ENCODE measurements around the gene PHACTR1. TPM values are rescaled to one million over a fixed set of nuclear protein-coding genes. Genes with fewer than 3 reads are reported as not detected.

Gene PHACTR1
- total RNA-seq, 8 experiments from 2014 or later: 2.7 to 24.5 (median 16.4) TPM

DNA sequence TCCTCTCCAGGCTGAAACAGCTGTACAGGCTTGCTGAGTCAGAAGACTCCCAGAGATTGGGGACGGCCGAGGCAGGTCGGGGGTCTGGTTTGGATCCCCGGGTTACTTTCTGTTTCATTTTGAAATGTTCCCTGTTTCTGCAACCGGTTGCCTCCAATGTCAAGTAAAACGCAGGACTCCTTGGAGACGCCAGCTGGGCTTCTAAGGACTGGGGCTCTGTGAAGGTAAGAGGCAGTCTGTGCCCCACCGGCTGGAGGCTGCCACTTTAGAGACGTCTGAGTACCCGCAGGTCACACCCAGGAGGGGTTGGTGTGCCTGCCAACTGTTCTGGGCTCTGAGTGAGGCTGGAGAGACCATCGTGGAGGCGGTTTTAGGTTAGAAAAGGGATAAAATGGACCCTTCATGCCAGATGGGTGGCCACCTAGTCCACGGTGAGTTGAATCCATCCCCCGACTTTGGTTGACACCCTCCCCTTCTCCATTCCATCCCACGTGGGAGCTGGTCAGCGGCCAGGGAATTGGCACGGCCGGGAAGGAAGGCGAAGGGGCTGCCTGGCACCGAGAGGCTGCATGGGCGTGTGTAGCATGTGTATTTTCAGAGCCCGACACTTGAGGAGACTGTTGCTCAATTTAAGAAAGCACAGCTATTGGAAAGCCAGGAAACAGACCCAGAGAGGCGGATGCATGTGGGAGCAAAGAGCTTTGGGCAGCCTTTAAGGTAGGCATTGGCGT is 240.9 kb downstream of the PHACTR1 start:
- 0 to 100% (median 17%) methylated on average over 1 to 8 of the region's 24 CpGs; no CpG with 5 or more reads in 1 of the 10 experiments for WGBS, 10 experiments
- H3K4me1 ChIP-seq (replicated peaks in 1 of 2): peaks cover 8 to 18% of the 10 kb centered on the region in 2 donors
- H3K4me3 ChIP-seq: peak overlapping the region in 3 of 5 donors; percentile 23 to 36 (median 23)
- peak; percentile 60 to 87 (median 66) for ATAC-seq (replicated peaks in 6 of 8)
- H3K27ac ChIP-seq: no peak overlapping the region
- in situ Hi-C loops (cut with MboI; ENCODE audit: low pct_unique_long_range_greater_than_20kb in 2 of 9, low sequenced_read_pairs in 9 of 9, unreplicated experiment in 9 of 9): no loop called here

DNA sequence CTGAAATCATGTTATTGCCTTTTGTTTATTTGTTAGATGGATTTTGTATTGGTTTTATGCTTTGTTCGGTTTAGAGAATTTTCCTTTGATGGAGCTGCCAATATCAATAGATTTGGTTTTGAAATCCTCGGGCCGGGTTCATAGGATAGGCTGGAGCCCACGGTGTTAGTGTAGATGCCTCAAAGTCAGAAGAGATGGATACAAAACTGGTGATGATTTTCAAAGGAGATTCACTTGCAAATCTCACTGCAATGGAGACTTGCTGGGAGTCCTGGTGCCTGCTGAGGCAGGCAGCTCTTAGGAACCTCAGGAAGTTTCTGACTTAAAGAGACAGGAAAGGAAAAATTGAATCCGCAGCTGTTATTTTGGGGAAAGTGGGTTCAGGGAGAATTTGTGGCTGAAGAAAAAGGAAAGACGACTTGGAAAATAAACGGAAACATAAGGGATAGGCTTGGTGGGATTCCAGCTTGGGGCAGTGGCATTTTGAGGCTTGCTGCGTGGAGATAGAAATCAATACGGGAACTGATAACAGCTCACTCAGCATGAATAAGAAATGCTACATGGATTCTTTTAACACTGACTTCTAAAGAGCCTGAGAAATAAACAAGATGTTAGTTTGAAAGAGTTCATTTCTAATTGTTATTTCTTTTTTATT is 241.6 kb downstream of the PHACTR1 start:
- ATAC-seq (replicated peaks in 6 of 8): peak in 5 of 8 experiments; percentile 3 to 21 (median 8)

DNA sequence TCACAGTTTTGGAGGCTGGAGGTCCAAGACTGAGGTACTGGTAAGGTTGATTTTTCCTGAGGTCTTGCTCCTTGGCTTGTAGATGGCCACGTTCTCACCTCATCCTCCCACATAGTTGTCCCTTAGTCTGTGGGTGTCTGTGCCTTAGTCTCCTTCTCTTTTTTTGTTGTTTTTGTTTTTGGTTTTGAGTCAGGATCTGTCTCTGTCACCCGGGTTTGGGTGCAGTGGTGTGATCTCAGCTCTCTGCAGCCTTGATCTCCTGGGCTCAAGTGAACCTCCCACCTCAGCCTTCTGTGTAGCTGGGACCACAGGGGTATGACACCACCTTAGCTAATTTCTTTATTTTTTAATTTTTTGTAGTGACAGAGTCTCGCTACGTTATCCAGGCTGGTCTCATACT is 245.2 kb downstream of the PHACTR1 start:
- in situ Hi-C loops (cut with MboI; ENCODE audit: low pct_unique_long_range_greater_than_20kb in 2 of 9, low sequenced_read_pairs in 9 of 9, unreplicated experiment in 9 of 9): no loop called here
- no peak overlapping the region for H3K4me3 ChIP-seq
- ATAC-seq (replicated peaks in 6 of 8): no peak
- no peak overlapping the region for H3K27ac ChIP-seq
- peaks cover 8 to 14% of the 10 kb centered on the region in 2 donors for H3K4me1 ChIP-seq (replicated peaks in 1 of 2)
- WGBS, 10 experiments: 0 to 100% (median 80%) methylated on average over 1 to 4 of the region's 4 CpGs; no CpG with 5 or more reads in 1 of the 10 experiments

More for the DNA sequence above, 241.6 kb downstream of the PHACTR1 start:
- Histone ChIP-seq H3K4me3 (peak overlapping the region in 2 of 5 donors; percentile 23 to 36), H3K4me1 (replicated peaks in 1 of 2) (peaks cover 8 to 17% of the 10 kb centered on the region in 2 donors), H3K27ac (no peak overlapping the region)
- WGBS, 10 experiments: 0 to 35% (median 18%) methylated on average over 2 to 9 of the region's 9 CpGs
- in situ Hi-C loops (cut with MboI; ENCODE audit: low pct_unique_long_range_greater_than_20kb in 2 of 9, low sequenced_read_pairs in 9 of 9, unreplicated experiment in 9 of 9): no loop called here

DNA sequence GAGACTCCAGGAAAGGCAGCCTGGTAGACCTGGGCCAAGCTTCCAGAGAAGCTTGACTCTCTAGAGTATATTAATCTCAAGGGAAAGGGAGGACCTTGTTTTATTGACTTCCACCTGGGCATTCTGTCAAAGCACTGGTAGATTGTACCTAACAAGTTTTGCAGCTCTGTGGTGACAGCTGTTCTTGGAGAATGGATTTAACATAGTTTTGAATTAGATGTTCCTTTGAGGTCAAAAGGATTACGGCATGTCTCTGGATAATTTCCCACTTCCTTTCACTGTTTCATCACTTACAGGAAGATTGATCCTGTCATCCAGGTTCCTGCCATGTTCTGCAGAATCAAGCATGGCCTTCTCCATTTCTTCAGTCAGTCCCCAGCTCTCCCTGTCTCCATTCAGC is 246.0 kb downstream of the PHACTR1 start:
- ATAC-seq (replicated peaks in 6 of 8): peak in 1 of 8 experiments; percentile 20
- peaks cover 8 to 9% of the 10 kb centered on the region in 2 donors for H3K4me1 ChIP-seq (replicated peaks in 1 of 2)
- no peak overlapping the region for H3K27ac ChIP-seq
- 13 to 100% (median 100%) methylated on average over 1 of the region's 1 CpG; no CpG with 5 or more reads in 1 of the 10 experiments for WGBS, 10 experiments
- in situ Hi-C loops (cut with MboI; ENCODE audit: low pct_unique_long_range_greater_than_20kb in 2 of 9, low sequenced_read_pairs in 9 of 9, unreplicated experiment in 9 of 9): no loop called here
- H3K4me3 ChIP-seq: no peak overlapping the region

DNA sequence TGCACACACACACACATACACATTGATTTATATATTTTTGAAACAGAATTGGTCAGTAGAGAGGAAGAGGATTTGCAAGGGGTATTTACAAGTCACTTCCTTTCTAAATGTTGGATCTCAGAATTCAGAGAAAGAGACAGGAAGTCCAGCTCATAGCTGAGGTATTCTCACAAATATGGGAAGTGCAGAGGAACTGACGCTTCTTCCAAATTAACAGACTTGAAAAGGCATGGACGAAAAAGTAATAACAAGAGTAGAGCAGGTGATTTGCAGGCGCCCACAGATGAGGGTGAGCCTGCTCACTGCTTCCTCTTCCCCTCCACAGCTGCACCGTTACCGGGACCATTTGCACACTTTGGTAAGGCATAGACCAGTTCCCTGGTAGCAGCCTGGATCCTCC is 246.4 kb downstream of the PHACTR1 start:
- in situ Hi-C loops (cut with MboI; ENCODE audit: low pct_unique_long_range_greater_than_20kb in 2 of 9, low sequenced_read_pairs in 9 of 9, unreplicated experiment in 9 of 9): no loop called here
- no peak for ATAC-seq (replicated peaks in 6 of 8)

DNA sequence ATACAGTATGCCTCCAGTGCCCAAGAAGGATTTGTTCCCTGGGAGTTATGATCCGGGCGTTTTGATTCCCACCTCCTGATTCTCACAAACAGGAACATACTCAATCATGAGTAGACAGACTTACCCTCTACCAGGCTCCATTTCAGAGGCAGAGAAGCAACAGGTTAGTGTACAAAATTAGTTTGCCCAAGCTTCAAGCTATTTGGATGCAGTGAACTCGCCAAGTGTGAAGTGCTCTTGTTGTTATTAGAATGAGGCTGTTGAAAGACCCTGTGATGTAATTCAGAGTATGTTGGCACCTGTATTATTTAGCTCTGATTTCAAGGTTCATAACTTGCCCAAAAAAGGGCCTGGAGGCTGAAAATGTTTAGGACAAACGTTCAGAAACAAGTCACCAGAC is 247.0 kb downstream of the PHACTR1 start:
- Histone ChIP-seq H3K4me1 (replicated peaks in 1 of 2) (peaks cover 3 to 5% of the 10 kb centered on the region in 2 donors), H3K4me3 (no peak overlapping the region), H3K27ac (no peak overlapping the region)
- in situ Hi-C loops (cut with MboI; ENCODE audit: low pct_unique_long_range_greater_than_20kb in 2 of 9, low sequenced_read_pairs in 9 of 9, unreplicated experiment in 9 of 9): no loop called here
- ATAC-seq (replicated peaks in 6 of 8): no peak
- 0 to 100% (median 53%) methylated on average over 1 to 4 of the region's 4 CpGs for WGBS, 10 experiments

More for the DNA sequence above, 246.4 kb downstream of the PHACTR1 start:
- 44 to 94% (median 83%) methylated on average over 3 to 5 of the region's 5 CpGs; no CpG with 5 or more reads in 2 of the 10 experiments for WGBS, 10 experiments
- Histone ChIP-seq H3K27ac (no peak overlapping the region), H3K4me3 (no peak overlapping the region), H3K4me1 (replicated peaks in 1 of 2) (peaks cover 5 to 7% of the 10 kb centered on the region in 2 donors)

DNA sequence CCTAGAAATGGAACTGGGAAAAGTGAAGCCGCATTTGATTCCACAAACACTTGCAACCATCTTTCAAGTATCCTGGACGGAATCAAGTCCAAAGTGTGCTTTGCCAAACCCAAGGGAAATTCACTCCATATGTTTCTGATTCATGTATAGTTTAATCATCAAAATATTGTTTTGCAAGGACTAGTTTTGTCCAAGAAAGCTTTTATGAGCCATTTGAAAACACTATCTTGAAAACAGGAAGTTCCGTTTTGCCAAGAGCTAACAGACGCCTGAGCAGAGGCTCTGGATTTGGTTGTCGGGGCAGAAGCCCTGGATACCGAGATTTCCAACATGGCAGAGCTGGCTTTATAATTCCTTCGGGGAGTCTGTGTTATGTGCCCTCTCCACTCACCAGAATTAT is 251.1 kb downstream of the PHACTR1 start:
- peak in 1 of 8 experiments; percentile 19 for ATAC-seq (replicated peaks in 6 of 8)
- in situ Hi-C loops (cut with MboI; ENCODE audit: low pct_unique_long_range_greater_than_20kb in 2 of 9, low sequenced_read_pairs in 9 of 9, unreplicated experiment in 9 of 9): no loop called here
- H3K4me3 ChIP-seq: no peak overlapping the region
- peaks cover 2 to 5% of the 10 kb centered on the region in 2 donors for H3K4me1 ChIP-seq (replicated peaks in 1 of 2)
- no peak overlapping the region for H3K27ac ChIP-seq
- 12 to 100% (median 89%) methylated on average over 1 to 7 of the region's 7 CpGs; no CpG with 5 or more reads in 1 of the 10 experiments for WGBS, 10 experiments

GRCh38 chr6:12968290-12968689 is 251.7 kb downstream of the PHACTR1 start:
- peaks cover 2 to 5% of the 10 kb centered on the region in 2 donors for H3K4me1 ChIP-seq (replicated peaks in 1 of 2)
- WGBS, 10 experiments: 0 to 67% (median 41%) methylated on average over 1 to 4 of the region's 4 CpGs
- peak in 1 of 8 experiments; percentile 24 for ATAC-seq (replicated peaks in 6 of 8)
- H3K4me3 ChIP-seq: no peak overlapping the region
- in situ Hi-C loops (cut with MboI; ENCODE audit: low pct_unique_long_range_greater_than_20kb in 2 of 9, low sequenced_read_pairs in 9 of 9, unreplicated experiment in 9 of 9): no loop called here
- no peak overlapping the region for H3K27ac ChIP-seq

GRCh38 chr6:12968839-12969558 is 252.4 kb downstream of the PHACTR1 start:
- 80 to 100% (median 88%) methylated on average over 1 to 5 of the region's 5 CpGs; no CpG with 5 or more reads in 1 of the 10 experiments for WGBS, 10 experiments
- Histone ChIP-seq H3K27ac (no peak overlapping the region), H3K4me1 (replicated peaks in 1 of 2) (peaks cover 2 to 5% of the 10 kb centered on the region in 2 donors), H3K4me3 (no peak overlapping the region)
- in situ Hi-C loops (cut with MboI; ENCODE audit: low pct_unique_long_range_greater_than_20kb in 2 of 9, low sequenced_read_pairs in 9 of 9, unreplicated experiment in 9 of 9): no loop called here
- ATAC-seq (replicated peaks in 6 of 8): no peak

DNA sequence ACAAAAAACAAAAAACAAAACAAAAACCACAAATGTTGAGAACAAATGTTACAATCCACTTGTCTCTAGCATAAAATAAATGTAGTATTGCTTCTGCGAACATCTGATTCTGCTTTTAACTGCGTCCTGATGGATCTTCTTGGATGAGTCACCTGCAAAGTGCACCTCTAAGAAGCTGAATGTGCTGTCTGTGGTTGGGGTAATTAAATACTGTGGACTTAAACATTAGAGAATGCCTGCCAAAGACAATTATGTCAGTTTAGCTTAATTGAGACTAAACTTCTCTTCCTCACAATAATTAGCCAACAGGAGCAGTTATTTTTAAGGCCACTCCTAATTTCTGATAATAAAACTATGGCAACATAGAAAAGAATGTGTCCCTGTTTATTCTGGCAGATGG is 253.4 kb downstream of the PHACTR1 start:
- ATAC-seq (replicated peaks in 6 of 8): no peak
- H3K4me1 ChIP-seq (replicated peaks in 1 of 2): peaks cover 2 to 5% of the 10 kb centered on the region in 2 donors
- no peak overlapping the region for H3K4me3 ChIP-seq
- in situ Hi-C loops (cut with MboI; ENCODE audit: low pct_unique_long_range_greater_than_20kb in 2 of 9, low sequenced_read_pairs in 9 of 9, unreplicated experiment in 9 of 9): no loop called here
- no peak overlapping the region for H3K27ac ChIP-seq
- 84 to 100% (median 100%) methylated on average over 2 of the region's 2 CpGs; no CpG with 5 or more reads in 7 of the 10 experiments for WGBS, 10 experiments

GRCh38 chr6:12973386-12973785 is 256.8 kb downstream of the PHACTR1 start:
- Histone ChIP-seq H3K4me3 (no peak overlapping the region), H3K27ac (no peak overlapping the region)
- in situ Hi-C loops (cut with MboI; ENCODE audit: low pct_unique_long_range_greater_than_20kb in 2 of 9, low sequenced_read_pairs in 9 of 9, unreplicated experiment in 9 of 9): no loop called here

DNA sequence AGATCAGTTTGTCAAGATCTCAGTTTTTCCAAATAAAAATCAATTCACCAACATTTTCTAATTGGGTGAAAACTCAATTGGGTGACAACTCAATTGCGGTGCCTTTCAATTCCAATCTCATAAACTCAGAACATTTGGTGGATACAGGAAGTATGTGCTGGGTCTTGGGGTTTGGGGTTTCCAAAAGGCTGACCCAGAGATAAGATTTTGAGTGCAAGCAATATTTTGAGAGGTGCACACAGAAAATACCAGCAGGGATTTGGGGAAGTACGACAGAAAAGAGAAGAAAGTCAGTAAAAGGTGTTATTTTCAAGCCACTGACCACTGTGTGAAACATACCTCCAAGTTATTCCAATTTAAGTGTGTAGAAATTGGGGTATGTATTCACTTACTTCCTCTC is 258.0 kb downstream of the PHACTR1 start:
- no peaks in the 10 kb centered on the region for H3K4me1 ChIP-seq (replicated peaks in 1 of 2)
- H3K4me3 ChIP-seq: no peak overlapping the region
- in situ Hi-C loops (cut with MboI; ENCODE audit: low pct_unique_long_range_greater_than_20kb in 2 of 9, low sequenced_read_pairs in 9 of 9, unreplicated experiment in 9 of 9): no loop called here
- no peak for ATAC-seq (replicated peaks in 6 of 8)
- no peak overlapping the region for H3K27ac ChIP-seq
- WGBS, 10 experiments: 68 to 100% (median 96%) methylated on average over 1 to 2 of the region's 2 CpGs; no CpG with 5 or more reads in 2 of the 10 experiments

More at GRCh38 chr6:12973386-12973785, 256.8 kb downstream of the PHACTR1 start:
- WGBS, 10 experiments: 22 to 100% (median 67%) methylated on average over 1 to 4 of the region's 4 CpGs
- no peak for ATAC-seq (replicated peaks in 6 of 8)
- H3K4me1 ChIP-seq (replicated peaks in 1 of 2): peaks cover under 1 to 2% of the 10 kb centered on the region in 2 donors

GRCh38 chr6:12976366-12976765 is 259.8 kb downstream of the PHACTR1 start:
- no peak overlapping the region for H3K4me3 ChIP-seq
- in situ Hi-C loops (cut with MboI; ENCODE audit: low pct_unique_long_range_greater_than_20kb in 2 of 9, low sequenced_read_pairs in 9 of 9, unreplicated experiment in 9 of 9): no loop called here
- ATAC-seq (replicated peaks in 6 of 8): no peak
- no peaks in the 10 kb centered on the region for H3K4me1 ChIP-seq (replicated peaks in 1 of 2)
- WGBS, 10 experiments: 59 to 100% (median 90%) methylated on average over 1 to 5 of the region's 5 CpGs; no CpG with 5 or more reads in 1 of the 10 experiments
- no peak overlapping the region for H3K27ac ChIP-seq
